Endothelial cell of umbilical vein (primary cell): ENCODE data around the gene LDAF1. TPM values are rescaled to one million over a fixed set of nuclear protein-coding genes. Genes with fewer than 3 reads are reported as not detected.
"Not testable (repeated sequence)": the region's sequence is repeated elsewhere in the genome, so short reads cannot be mapped to it uniquely, and the experiment has no call there.

Source experiments
- BruUV-seq: library from RNA; stranded (reverse); fragments of 400-500 nt; replicated peaks from 2 replicates; lab custom pipeline; 2021; lab: Mats Ljungman, UMichigan
- CTCF ChIA-PET: fragments of 300-600, 350-600 bp; sonication (Branson Sonifier 250); formaldehyde crosslinking; loops from one replicate; lab custom pipeline; 2021; ENCODE audit warnings: antibody characterized with exemption, inconsistent platforms; lab: Charles Lee
- POLR2A ChIA-PET: fragments of 300-600, 350-600 bp; sonication (Branson Sonifier 250); formaldehyde crosslinking; loops from one replicate; lab custom pipeline; 2021; ENCODE audit warnings: antibody characterized with exemption, inconsistent platforms; lab: Charles Lee
- DNase-seq: peaks from one replicate; pipeline ENCODE4 v3.0.0-alpha.2; 2011; ENCODE audit warnings: low read depth, low spot score
- FAIRE-seq: peaks from 2 replicates; lab custom pipeline; 2011; peaks lifted over from hg19 to GRCh38; lab: Jason Lieb, UNC
- H2AFZ ChIP-seq: 2 replicates; pipeline ENCODE4 v1.6.0; 2012; ENCODE audit warnings: low read depth, low read length, control low read depth, inconsistent platforms
- H3K27ac ChIP-seq: 2 replicates; pipeline ENCODE4 v1.5.1; 2011; ENCODE audit warnings: low read depth, mild to moderate bottlenecking, control low read depth, low read length, moderate library complexity; ENCODE audit not compliant: insufficient read depth
- H3K27me3 ChIP-seq, 2 experiments: 2 replicates each; pipeline versions ENCODE4 v1.6.0 to v1.6.1; 2011; ENCODE audit warnings: low read length in 2 of 2, mixed read lengths in 1 of 2; ENCODE audit not compliant: control insufficient read depth in 2 of 2, insufficient read depth in 2 of 2
- H3K36me3 ChIP-seq, 2 experiments: 2 replicates in 1 of 2; 3 replicates in 1 of 2; pipeline ENCODE4 v1.5.1; 2011; ENCODE audit warnings: low read length in 2 of 2, mild to moderate bottlenecking in 1 of 2, moderate library complexity in 1 of 2; ENCODE audit not compliant: control insufficient read depth in 2 of 2, insufficient read depth in 2 of 2; ENCODE audit errors: extremely low read depth in 1 of 2
- H3K4me1 ChIP-seq: 3 replicates; pipeline ENCODE4 v1.5.1; 2011; ENCODE audit warnings: mild to moderate bottlenecking, low read length; ENCODE audit not compliant: control insufficient read depth, insufficient read depth; ENCODE audit errors: extremely low read depth
- H3K4me2 ChIP-seq: 2 replicates; pipeline ENCODE4 v1.6.1; 2011; ENCODE audit warnings: low read length, control low read depth, mixed read lengths; ENCODE audit not compliant: insufficient read depth
- H3K4me3 ChIP-seq, 3 experiments: fragments of 200-600 bp in 1 of 3; sonication (generic), shearing (Covaris generic) in 1 of 3; replicated peaks in 1 of 3; 2 replicates each; pipeline ENCODE4 v1.5.1; 2011 to 2016; ENCODE audit warnings: control low read depth in 3 of 3, low read length in 3 of 3, mild to moderate bottlenecking in 2 of 3, inconsistent platforms in 1 of 3, low read depth in 1 of 3, moderate library complexity in 1 of 3; ENCODE audit not compliant: insufficient read depth in 1 of 3
- H3K79me2 ChIP-seq: 2 replicates; pipeline ENCODE4 v1.6.0; 2012; ENCODE audit warnings: low read length, inconsistent platforms; ENCODE audit not compliant: control insufficient read depth, insufficient read depth
- H3K9ac ChIP-seq: replicated peaks from 2 replicates; pipeline ENCODE3; 2011; ENCODE audit warnings: low read length, control low read depth; ENCODE audit not compliant: insufficient read depth; ENCODE audit errors: extremely low read depth
- H3K9me1 ChIP-seq: replicated peaks from 3 replicates; pipeline ENCODE4 v1.6.0; 2011; ENCODE audit warnings: mild to moderate bottlenecking, low read length; ENCODE audit not compliant: control insufficient read depth, insufficient read depth; ENCODE audit errors: extremely low read depth
- H3K9me3 ChIP-seq: replicated peaks from 2 replicates; pipeline ENCODE4 v1.5.1; 2012; ENCODE audit warnings: low read length, inconsistent platforms; ENCODE audit not compliant: control insufficient read depth, insufficient read depth
- H4K20me1 ChIP-seq: replicated peaks from 2 replicates; pipeline ENCODE3; 2011; ENCODE audit warnings: mild to moderate bottlenecking, low read length; ENCODE audit not compliant: control insufficient read depth, insufficient read depth; ENCODE audit errors: extremely low read depth
- dilution Hi-C: fragments of 300-500 bp; cut with MboI; formaldehyde crosslinking; loops from one replicate; pipeline ENCODE4 v1.15.0; 2019; ENCODE audit warnings: low sequenced_read_pairs; ENCODE audit not compliant: extremely low pct_ligation_motif_present
- intact Hi-C: fragments of 100-400 bp; cut with micrococcal nuclease; formaldehyde crosslinking; loops from one replicate; pipeline ENCODE4 v1.10.0; 2022
- polyA plus RNA-seq, 4 experiments: library from polyadenylated mRNA; depleted of rRNA in 3 of 4; stranded (reverse) in 3 of 4; unstranded in 1 of 4; fragments of >200 nt; gene quantifications; 2 replicates each; pipeline versions ENCODE4 v1.2.1 to v1.2.3, GENCODE V29; 2011 to 2012; ENCODE audit warnings: missing spikeins in 1 of 4
- total RNA-seq: library from RNA; stranded (reverse); gene quantifications from 2 replicates; pipeline ENCODE4 v1.2.3, GENCODE V29; 2021

Gene LDAF1
- total and polyA plus RNA-seq, 2 donors (not counting 3 experiments of a cell fraction or from before 2014, with no cell fraction given): 20.4 to 37.5 TPM

- intact Hi-C loops, H3K79me2 ChIP-seq, POLR2A ChIA-PET, H3K4me1 ChIP-seq, H3K4me3 ChIP-seq, H3K9me3 ChIP-seq, H3K27ac ChIP-seq, H4K20me1 ChIP-seq, dilution Hi-C loops, BruUV-seq, DNase-seq, H2AFZ ChIP-seq, H3K9me1 ChIP-seq, FAIRE-seq, H3K9ac ChIP-seq, H3K36me3 ChIP-seq, H3K4me2 ChIP-seq: not testable (repeated sequence)
- H3K27me3 ChIP-seq: peaks cover 4 to 12% of the 10 kb centered on the region in 2 experiments
- CTCF ChIA-PET: interaction anchor here (0.6 to 2.1 kb wide), 2 partner anchors 148 to 231 kb away, joined by 3 to 5 read pairs; no protein-coding TSS in a partner anchor
Observed at GRCh38 chr16:21153124-21153729, 5.2 kb upstream of the LDAF1 start.

- H4K20me1 ChIP-seq, H3K27me3 ChIP-seq, BruUV-seq, H3K9me1 ChIP-seq, POLR2A ChIA-PET, H3K79me2 ChIP-seq, H3K27ac ChIP-seq, H2AFZ ChIP-seq, H3K9ac ChIP-seq, H3K9me3 ChIP-seq, H3K4me3 ChIP-seq, DNase-seq, FAIRE-seq, dilution Hi-C loops, H3K4me2 ChIP-seq, H3K36me3 ChIP-seq: not testable (repeated sequence)
- intact Hi-C loops: loop anchor here (1.0 to 5.0 kb wide), 7 partner anchors 32 to 1166 kb away; partner anchors contain the start of gene CRYM
- peaks cover 13% of the 10 kb centered on the region for H3K4me1 ChIP-seq
- CTCF ChIA-PET: interaction anchor here (0.9 to 5.1 kb wide), 10 partner anchors 17 to 1165 kb away, joined by 3 to 117 read pairs (median 5); no protein-coding TSS in a partner anchor
Observed at GRCh38 chr16:21156011-21156410, 2.5 kb upstream of the LDAF1 start.
